ENCODE measurements around the gene VCL. TPM values are rescaled to one million over a fixed set of nuclear protein-coding genes. Genes with fewer than 3 reads are reported as not detected.
A peak's percentile ranks its signal among the peaks of the same experiment; 100 is the strongest.

The VCL gene
- total RNA-seq, 1 donor from 2014 or later = 74.6 TPM

- no peak overlapping the region for H3K4me3 ChIP-seq
- intact Hi-C loops (cut with DNase I) = no loop called here
- H3K4me1 ChIP-seq = peaks cover 20% of the 10 kb centered on the region
- H3K27ac ChIP-seq = no peak overlapping the region
- no peaks in the 10 kb centered on the region for H3K9me3 ChIP-seq
- H3K27me3 ChIP-seq = no peaks in the 10 kb centered on the region
- DNase-seq (ENCODE audit: extremely low spot score in 2 of 2) = no peak
- no peaks in the 10 kb centered on the region for H3K36me3 ChIP-seq
- TF ChIP-seq POLR2A (IDR thresholded peaks at IDR 0.05) (no peak), POLR2AphosphoS5 (IDR thresholded peaks at IDR 0.05; ENCODE audit: insufficient read depth in 1 of 2, low read depth in 1 of 2) (no peak), CTCF (IDR thresholded peaks at IDR 0.05) (no peak)
Measured at GRCh38 chr10:74018241-74018640, 20.3 kb downstream of the VCL start.

GRCh38 chr10:74021248-74022055 is 23.5 kb downstream of the VCL start:
- Histone ChIP-seq H3K4me1 (peaks cover 38% of the 10 kb centered on the region), H3K27ac (no peak overlapping the region), H3K27me3 (no peaks in the 10 kb centered on the region), H3K36me3 (no peaks in the 10 kb centered on the region), H3K4me3 (no peak overlapping the region), H3K9me3 (no peaks in the 10 kb centered on the region)
- no peak for DNase-seq (ENCODE audit: extremely low spot score in 2 of 2)
- TF ChIP-seq POLR2A (IDR thresholded peaks at IDR 0.05) (no peak), POLR2AphosphoS5 (IDR thresholded peaks at IDR 0.05; ENCODE audit: insufficient read depth in 1 of 2, low read depth in 1 of 2) (peak in 1 of 2 donors; percentile 58)
- intact Hi-C loops (cut with DNase I) = loop anchor here (10.0 kb wide), 1 partner anchor 1417 kb away; no protein-coding TSS in a partner anchor

GRCh38 chr10:74022926-74023629 is 25.2 kb downstream of the VCL start:
- intact Hi-C loops (cut with DNase I) = loop anchor here (10.0 kb wide), 1 partner anchor 1418 kb away; no protein-coding TSS in a partner anchor
- peaks cover 48% of the 10 kb centered on the region for H3K4me1 ChIP-seq
- H3K9me3 ChIP-seq = no peaks in the 10 kb centered on the region

GRCh38 chr10:74024600-74024999 is 26.7 kb downstream of the VCL start:
- DNase-seq (ENCODE audit: extremely low spot score in 2 of 2) = no peak
- intact Hi-C loops (cut with DNase I) = loop anchor here (10.0 kb wide), 1 partner anchor 1420 kb away; no protein-coding TSS in a partner anchor
- no peak overlapping the region for H3K27ac ChIP-seq

More at GRCh38 chr10:74022926-74023629, 25.2 kb downstream of the VCL start:
- H3K4me3 ChIP-seq = no peak overlapping the region
- DNase-seq (ENCODE audit: extremely low spot score in 2 of 2) = no peak
- H3K36me3 ChIP-seq = no peaks in the 10 kb centered on the region
- no peaks in the 10 kb centered on the region for H3K27me3 ChIP-seq
- TF ChIP-seq CTCF (IDR thresholded peaks at IDR 0.05) = no peak
- no peak for TF ChIP-seq POLR2AphosphoS5 (IDR thresholded peaks at IDR 0.05; ENCODE audit: insufficient read depth in 1 of 2, low read depth in 1 of 2)
- TF ChIP-seq POLR2A (IDR thresholded peaks at IDR 0.05) = no peak
- no peak overlapping the region for H3K27ac ChIP-seq

More at GRCh38 chr10:74024600-74024999, 26.7 kb downstream of the VCL start:
- no peak for TF ChIP-seq POLR2A (IDR thresholded peaks at IDR 0.05)
- TF ChIP-seq CTCF (IDR thresholded peaks at IDR 0.05) = no peak
- TF ChIP-seq POLR2AphosphoS5 (IDR thresholded peaks at IDR 0.05; ENCODE audit: insufficient read depth in 1 of 2, low read depth in 1 of 2) = no peak
- Histone ChIP-seq H3K27me3 (no peaks in the 10 kb centered on the region), H3K4me3 (no peak overlapping the region), H3K36me3 (no peaks in the 10 kb centered on the region), H3K9me3 (no peaks in the 10 kb centered on the region), H3K4me1 (peaks cover 59% of the 10 kb centered on the region)

All from vagina (tissue), 2 donors.